Neural progenitor cell (in vitro differentiated cells): ENCODE results near the gene CXCR4. TPM values are rescaled to one million over a fixed set of nuclear protein-coding genes. Genes with fewer than 3 reads are reported as not detected.
A peak's percentile ranks its signal among the peaks of the same experiment; 100 is the strongest.

Experiments
- DNase-seq: peaks from one replicate; pipeline ENCODE4 v3.0.0-alpha.2; 2016; ENCODE audit warnings: low spot score
- H2AFZ ChIP-seq: fragments of 200-600 bp; sonication (generic); replicated peaks from 2 replicates; pipeline ENCODE4 v1.6.1; 2016; ENCODE audit warnings: antibody characterized with exemption
- H3F3A ChIP-seq: fragments of 200-600 bp; sonication (generic); 2 replicates; pipeline ENCODE4 v1.6.1; 2016; ENCODE audit warnings: antibody characterized with exemption, low read depth
- H3K27ac ChIP-seq: fragments of 200-600 bp; sonication (generic); 2 replicates; pipeline ENCODE4 v1.5.1; 2016; ENCODE audit warnings: mild to moderate bottlenecking
- H3K27me3 ChIP-seq: fragments of 200-600 bp; sonication (generic); 2 replicates; pipeline ENCODE4 v1.6.1; 2016; ENCODE audit warnings: mild to moderate bottlenecking, moderate library complexity
- H3K36me3 ChIP-seq: fragments of 200-600 bp; sonication (generic); 2 replicates; pipeline ENCODE4 v1.5.1; 2016
- H3K4me1 ChIP-seq: fragments of 200-600 bp; sonication (generic); 2 replicates; pipeline ENCODE4 v1.6.1; 2016; ENCODE audit warnings: mixed run types
- H3K4me2 ChIP-seq: fragments of 200-600 bp; sonication (generic); 2 replicates; pipeline ENCODE4 v1.6.1; 2016
- H3K4me3 ChIP-seq: fragments of 200-600 bp; sonication (generic); 2 replicates; pipeline ENCODE4 v1.5.1; 2016
- H3K79me2 ChIP-seq: fragments of 200-600 bp; sonication (generic); 2 replicates; pipeline ENCODE4 v1.6.1; 2016; ENCODE audit warnings: low read depth
- H3K9ac ChIP-seq: fragments of 200-600 bp; sonication (generic); 2 replicates; pipeline ENCODE4 v1.6.1; 2016
- H3K9me3 ChIP-seq: fragments of 200-600 bp; sonication (generic); 2 replicates; pipeline ENCODE4 v1.5.1; 2016; ENCODE audit warnings: low read depth
- H4K20me1 ChIP-seq: fragments of 200-600 bp; sonication (generic); 2 replicates; pipeline ENCODE4 v1.6.1; 2016; ENCODE audit warnings: low read depth
- H3K27ac Mint-ChIP-seq: 3 replicates; pipeline ENCODE4 v1.8.0; 2021; ENCODE audit warnings: mixed read lengths
- H3K27me3 Mint-ChIP-seq: 2 replicates; pipeline ENCODE4 v1.8.0; 2022; ENCODE audit warnings: low read depth, mild to moderate bottlenecking, inconsistent platforms, moderate library complexity, mixed read lengths; ENCODE audit not compliant: insufficient read depth
- H3K36me3 Mint-ChIP-seq: 3 replicates; pipeline ENCODE4 v1.8.0; 2021; ENCODE audit warnings: mixed read lengths
- H3K4me1 Mint-ChIP-seq: 3 replicates; pipeline ENCODE4 v1.8.0; 2021; ENCODE audit warnings: mixed read lengths
- H3K4me3 Mint-ChIP-seq: 3 replicates; pipeline ENCODE4 v1.8.0; 2021; ENCODE audit warnings: mild to moderate bottlenecking, moderate library complexity, mixed read lengths
- H3K9me3 Mint-ChIP-seq: 3 replicates; pipeline ENCODE4 v1.8.0; 2020; ENCODE audit warnings: mixed read lengths
- EZH2 ChIP-seq: fragments of 200-600 bp; sonication (generic); IDR thresholded peaks from 2 replicates; pipeline ENCODE4 v1.6.1; 2017; ENCODE audit warnings: antibody characterized with exemption, mild to moderate bottlenecking, moderate library complexity
- EZH2phosphoT487 ChIP-seq: fragments of 200-600 bp; sonication (generic); IDR thresholded peaks from 2 replicates; pipeline ENCODE4 v1.6.1; 2017; ENCODE audit warnings: antibody characterized with exemption
- total RNA-seq: library from RNA; depleted of rRNA; stranded (reverse); fragments of >200 nt; gene quantifications from 2 replicates; pipeline ENCODE4 v1.2.3, GENCODE V29; 2015; ENCODE audit warnings: low replicate concordance
- TF ChIP-seq, protein P1 (sequence below): fragments of 200-600 bp; sonication (generic); IDR thresholded peaks from 2 replicates; pipeline ENCODE4 v1.5.1; 2017; ENCODE audit warnings: antibody characterized with exemption, mild to moderate bottlenecking

The CXCR4 gene
- total RNA-seq, 1 donor from 2014 or later, result 32.6 TPM

DNA sequence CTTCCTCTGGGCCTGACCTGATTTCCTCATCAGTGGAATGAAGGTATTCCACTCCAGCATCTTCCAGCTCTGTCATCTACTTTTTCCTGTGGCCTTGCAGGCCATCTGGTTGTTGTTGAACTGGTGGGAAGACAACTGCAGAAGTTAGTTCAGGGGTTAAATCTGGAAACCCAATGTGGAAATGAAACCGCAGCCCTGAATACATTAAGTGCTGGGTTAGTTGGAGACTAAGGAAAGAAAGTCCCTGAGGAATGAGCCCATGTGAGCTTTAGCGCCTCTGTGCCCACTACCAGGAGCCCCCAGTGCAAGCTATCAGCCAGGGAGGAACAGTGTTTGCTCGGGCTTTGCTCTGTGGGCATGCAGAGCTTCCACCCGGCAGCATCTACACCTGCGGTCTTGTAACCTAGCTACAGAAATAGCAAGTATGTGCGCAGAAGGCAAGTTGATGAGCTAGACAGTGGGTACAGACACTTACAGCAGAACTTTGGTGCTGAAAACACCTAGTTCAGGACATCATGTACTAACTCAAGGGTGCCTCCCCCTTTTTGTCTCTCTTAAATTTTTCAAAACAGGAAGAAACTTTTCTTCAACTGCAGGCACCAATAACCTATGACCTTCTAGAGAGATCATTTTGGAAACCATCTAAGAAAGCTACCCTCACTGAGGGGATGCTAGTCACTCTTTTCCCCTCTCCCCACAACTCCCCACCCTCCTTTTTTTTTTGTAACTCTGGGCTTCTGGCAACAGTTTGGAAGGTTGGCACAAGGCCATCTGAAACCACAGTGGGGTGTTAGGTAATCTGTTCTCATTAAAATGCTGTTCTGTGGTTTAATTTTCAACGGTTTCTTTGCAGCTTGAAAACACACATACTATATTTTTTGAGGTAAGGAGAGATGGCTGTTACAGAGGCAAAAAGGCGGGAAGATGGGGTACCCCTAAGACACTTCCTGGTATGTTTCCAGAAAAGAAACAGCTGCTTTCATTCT lies 18.3 kb upstream of the CXCR4 start:
- Histone ChIP-seq H3K9ac (no peak overlapping the region), H3K9me3 (no peaks in the 10 kb centered on the region), H3K4me3 (no peak overlapping the region), H2AFZ (no peak overlapping the region), H3K36me3 (no peaks in the 10 kb centered on the region), H3K4me1 (peaks cover under 1% of the 10 kb centered on the region), H4K20me1 (no peaks in the 10 kb centered on the region), H3K4me2 (no peak overlapping the region), H3K79me2 (no peaks in the 10 kb centered on the region), H3K27ac (no peak overlapping the region), H3K27me3 (no peaks in the 10 kb centered on the region), H3F3A (no peaks in the 10 kb centered on the region)
- no peak for TF ChIP-seq EZH2
- H3K27me3 Mint-ChIP-seq, result peaks cover 7% of the 10 kb centered on the region
- H3K4me1 Mint-ChIP-seq, result peaks cover 19% of the 10 kb centered on the region
- H3K27ac Mint-ChIP-seq, result peak overlapping the region; percentile 77
- DNase-seq, result no peak
- H3K9me3 Mint-ChIP-seq, result no peaks in the 10 kb centered on the region
- no peak overlapping the region for H3K4me3 Mint-ChIP-seq
- no peaks in the 10 kb centered on the region for H3K36me3 Mint-ChIP-seq

- H3K9ac ChIP-seq, result no peak overlapping the region
- no peak overlapping the region for H3K27ac Mint-ChIP-seq
- no peaks in the 10 kb centered on the region for H4K20me1 ChIP-seq
- no peaks in the 10 kb centered on the region for H3F3A ChIP-seq
- no peaks in the 10 kb centered on the region for H3K27me3 ChIP-seq
- no peak overlapping the region for H2AFZ ChIP-seq
- H3K4me1 ChIP-seq, result no peaks in the 10 kb centered on the region
- no peak overlapping the region for H3K27ac ChIP-seq
- no peak overlapping the region for H3K4me3 ChIP-seq
- H3K9me3 Mint-ChIP-seq, result no peaks in the 10 kb centered on the region
- H3K4me1 Mint-ChIP-seq, result peaks cover 19% of the 10 kb centered on the region
- DNase-seq, result no peak
- H3K4me3 Mint-ChIP-seq, result no peak overlapping the region
- no peaks in the 10 kb centered on the region for H3K79me2 ChIP-seq
- peaks cover 13% of the 10 kb centered on the region for H3K27me3 Mint-ChIP-seq
- no peaks in the 10 kb centered on the region for H3K36me3 Mint-ChIP-seq
- H3K4me2 ChIP-seq, result no peak overlapping the region
- no peak for TF ChIP-seq EZH2phosphoT487
- TF ChIP-seq EZH2, result no peak
- TF ChIP-seq, protein P1, sequence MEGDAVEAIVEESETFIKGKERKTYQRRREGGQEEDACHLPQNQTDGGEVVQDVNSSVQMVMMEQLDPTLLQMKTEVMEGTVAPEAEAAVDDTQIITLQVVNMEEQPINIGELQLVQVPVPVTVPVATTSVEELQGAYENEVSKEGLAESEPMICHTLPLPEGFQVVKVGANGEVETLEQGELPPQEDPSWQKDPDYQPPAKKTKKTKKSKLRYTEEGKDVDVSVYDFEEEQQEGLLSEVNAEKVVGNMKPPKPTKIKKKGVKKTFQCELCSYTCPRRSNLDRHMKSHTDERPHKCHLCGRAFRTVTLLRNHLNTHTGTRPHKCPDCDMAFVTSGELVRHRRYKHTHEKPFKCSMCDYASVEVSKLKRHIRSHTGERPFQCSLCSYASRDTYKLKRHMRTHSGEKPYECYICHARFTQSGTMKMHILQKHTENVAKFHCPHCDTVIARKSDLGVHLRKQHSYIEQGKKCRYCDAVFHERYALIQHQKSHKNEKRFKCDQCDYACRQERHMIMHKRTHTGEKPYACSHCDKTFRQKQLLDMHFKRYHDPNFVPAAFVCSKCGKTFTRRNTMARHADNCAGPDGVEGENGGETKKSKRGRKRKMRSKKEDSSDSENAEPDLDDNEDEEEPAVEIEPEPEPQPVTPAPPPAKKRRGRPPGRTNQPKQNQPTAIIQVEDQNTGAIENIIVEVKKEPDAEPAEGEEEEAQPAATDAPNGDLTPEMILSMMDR, result no peak
- no peaks in the 10 kb centered on the region for H3K9me3 ChIP-seq
- no peaks in the 10 kb centered on the region for H3K36me3 ChIP-seq
Observed at GRCh38 chr2:136135462-136135861, 17.5 kb upstream of the CXCR4 start.

- H2AFZ ChIP-seq, result no peak overlapping the region
- peaks cover 17% of the 10 kb centered on the region for H3K27me3 Mint-ChIP-seq
- H3F3A ChIP-seq, result no peaks in the 10 kb centered on the region
- H3K36me3 ChIP-seq, result no peaks in the 10 kb centered on the region
- H3K9me3 Mint-ChIP-seq, result no peaks in the 10 kb centered on the region
- H3K36me3 Mint-ChIP-seq, result no peaks in the 10 kb centered on the region
- H3K79me2 ChIP-seq, result no peaks in the 10 kb centered on the region
- peaks cover 19% of the 10 kb centered on the region for H3K4me1 Mint-ChIP-seq
- H3K9me3 ChIP-seq, result no peaks in the 10 kb centered on the region
- H3K4me1 ChIP-seq, result no peaks in the 10 kb centered on the region
- DNase-seq, result no peak
- H3K4me3 ChIP-seq, result no peak overlapping the region
- no peak overlapping the region for H3K4me3 Mint-ChIP-seq
- no peak overlapping the region for H3K9ac ChIP-seq
- no peaks in the 10 kb centered on the region for H3K27me3 ChIP-seq
- H4K20me1 ChIP-seq, result no peaks in the 10 kb centered on the region
- TF ChIP-seq EZH2 (no peak), EZH2phosphoT487 (no peak)
- TF ChIP-seq, protein P1, result no peak
- no peak overlapping the region for H3K4me2 ChIP-seq
- no peak overlapping the region for H3K27ac ChIP-seq
- no peak overlapping the region for H3K27ac Mint-ChIP-seq
Observed at GRCh38 chr2:136134126-136134525, 16.2 kb upstream of the CXCR4 start.

GRCh38 chr2:136133586-136133985 lies 15.6 kb upstream of the CXCR4 start:
- no peak overlapping the region for H3K27ac Mint-ChIP-seq
- no peak for TF ChIP-seq EZH2phosphoT487
- TF ChIP-seq EZH2, result no peak
- TF ChIP-seq, protein P1, result no peak
- Histone ChIP-seq H3K9me3 (no peaks in the 10 kb centered on the region), H3K4me2 (no peak overlapping the region), H4K20me1 (no peaks in the 10 kb centered on the region), H2AFZ (no peak overlapping the region), H3K36me3 (no peaks in the 10 kb centered on the region), H3K27ac (no peak overlapping the region), H3K4me1 (peaks cover 3% of the 10 kb centered on the region), H3F3A (no peaks in the 10 kb centered on the region), H3K27me3 (no peaks in the 10 kb centered on the region), H3K79me2 (no peaks in the 10 kb centered on the region), H3K9ac (no peak overlapping the region), H3K4me3 (no peak overlapping the region)
- no peaks in the 10 kb centered on the region for H3K9me3 Mint-ChIP-seq
- no peaks in the 10 kb centered on the region for H3K36me3 Mint-ChIP-seq
- H3K4me1 Mint-ChIP-seq, result peaks cover 19% of the 10 kb centered on the region
- no peak for DNase-seq
- no peak overlapping the region for H3K4me3 Mint-ChIP-seq
- H3K27me3 Mint-ChIP-seq, result peaks cover 14% of the 10 kb centered on the region
